Trophoblast cell (in vitro differentiated cells and primary cell): ENCODE data around the gene ARHGAP6.

Experiments
- DNase-seq, 2 donors: peaks; one replicate each; pipeline ENCODE4 v3.0.0-alpha.2; 2016
- H2AFZ ChIP-seq: 2 replicates; pipeline ENCODE4 v1.6.1; 2013; ENCODE audit warnings: low read length, moderate library complexity, mild to moderate bottlenecking; ENCODE audit not compliant: insufficient read depth, poor library complexity
- H2AK5ac ChIP-seq: 2 replicates; pipeline ENCODE4 v1.6.1; 2013; ENCODE audit warnings: mild to moderate bottlenecking, low read length
- H2BK120ac ChIP-seq: 2 replicates; pipeline ENCODE4 v1.6.1; 2013; ENCODE audit warnings: low read length, mild to moderate bottlenecking, moderate library complexity; ENCODE audit not compliant: insufficient read depth, poor library complexity
- H2BK12ac ChIP-seq: 2 replicates; pipeline ENCODE4 v1.6.1; 2013; ENCODE audit warnings: mild to moderate bottlenecking, low read length, moderate library complexity
- H2BK5ac ChIP-seq: 2 replicates; pipeline ENCODE4 v1.6.1; 2013; ENCODE audit warnings: low read length, low read depth, moderate library complexity, mild to moderate bottlenecking; ENCODE audit not compliant: poor library complexity
- H3K14ac ChIP-seq: 2 replicates; pipeline ENCODE4 v1.6.1; 2013; ENCODE audit warnings: mild to moderate bottlenecking, low read length
- H3K18ac ChIP-seq: 2 replicates; pipeline ENCODE4 v1.6.1; 2013; ENCODE audit warnings: mild to moderate bottlenecking, low read length
- H3K23ac ChIP-seq: 2 replicates; pipeline ENCODE4 v1.6.1; 2013; ENCODE audit warnings: low read length
- H3K27ac ChIP-seq: 2 replicates; pipeline ENCODE4 v1.5.1; 2013; ENCODE audit warnings: low read depth, mild to moderate bottlenecking, inconsistent platforms, low read length, moderate library complexity
- H3K27me3 ChIP-seq: 2 replicates; pipeline ENCODE4 v1.6.1; 2013; ENCODE audit warnings: inconsistent platforms, mild to moderate bottlenecking, low read length, moderate library complexity; ENCODE audit not compliant: insufficient read depth
- H3K36me3 ChIP-seq, 2 experiments: 1 replicate in 1 of 2; 2 replicates in 1 of 2; pipeline ENCODE4 v1.6.1; 2013; ENCODE audit warnings: low read length in 2 of 2, mild to moderate bottlenecking in 2 of 2, moderate library complexity in 1 of 2; ENCODE audit not compliant: insufficient read depth in 2 of 2, control insufficient read depth in 1 of 2
- H3K4ac ChIP-seq: 2 replicates; pipeline ENCODE4 v1.6.1; 2013; ENCODE audit warnings: low read depth, mild to moderate bottlenecking, low read length, moderate library complexity
- H3K4me1 ChIP-seq, 2 experiments: 1 replicate in 1 of 2; 2 replicates in 1 of 2; pipeline ENCODE4 v1.6.1; 2013; ENCODE audit warnings: low read length in 2 of 2, mild to moderate bottlenecking in 2 of 2, moderate library complexity in 1 of 2; ENCODE audit not compliant: insufficient read depth in 2 of 2, control insufficient read depth in 1 of 2
- H3K4me2 ChIP-seq: 2 replicates; pipeline ENCODE4 v1.6.1; 2013; ENCODE audit warnings: inconsistent platforms, mild to moderate bottlenecking, low read length, moderate library complexity
- H3K4me3 ChIP-seq: 2 replicates; pipeline ENCODE4 v1.5.1; 2013; ENCODE audit warnings: mild to moderate bottlenecking, low read depth, low read length, inconsistent platforms
- H3K79me1 ChIP-seq: one replicate; pipeline ENCODE4 v1.6.1; 2013; ENCODE audit warnings: low read length
- H3K79me2 ChIP-seq: 2 replicates; pipeline ENCODE4 v1.6.1; 2013; ENCODE audit warnings: low read length, mild to moderate bottlenecking; ENCODE audit not compliant: control insufficient read depth, insufficient read depth, poor library complexity
- H3K9ac ChIP-seq: 2 replicates; pipeline ENCODE4 v1.6.1; 2013; ENCODE audit warnings: mild to moderate bottlenecking, low read length
- H3K9me3 ChIP-seq: 2 replicates; pipeline ENCODE4 v1.6.1; 2013; ENCODE audit warnings: low read depth, mild to moderate bottlenecking, control low read depth, inconsistent platforms, low read length; ENCODE audit not compliant: insufficient read depth
- H4K12ac ChIP-seq: 2 replicates; pipeline ENCODE4 v1.6.1; 2013; ENCODE audit warnings: low read depth, mild to moderate bottlenecking, low read length, moderate library complexity
- H4K8ac ChIP-seq: 2 replicates; pipeline ENCODE4 v1.6.1; 2013; ENCODE audit warnings: low read depth, mild to moderate bottlenecking, low read length, moderate library complexity
- H4K91ac ChIP-seq: one replicate; pipeline ENCODE4 v1.6.1; 2013; ENCODE audit warnings: low read depth, mild to moderate bottlenecking, low read length, moderate library complexity
- WGBS: extraction: QIAGEN DNeasy Blood & Tissue Kit; methylation state at CpG from one replicate; pipeline ENCODE4 v1.1.7; 2013; ENCODE audit warnings: missing lambda C conversion rate; ENCODE audit not compliant: insufficient read length, insufficient coverage; ENCODE audit errors: extremely low coverage; 5-methylcytosine and 5-hydroxymethylcytosine counted together

The ARHGAP6 gene

DNA sequence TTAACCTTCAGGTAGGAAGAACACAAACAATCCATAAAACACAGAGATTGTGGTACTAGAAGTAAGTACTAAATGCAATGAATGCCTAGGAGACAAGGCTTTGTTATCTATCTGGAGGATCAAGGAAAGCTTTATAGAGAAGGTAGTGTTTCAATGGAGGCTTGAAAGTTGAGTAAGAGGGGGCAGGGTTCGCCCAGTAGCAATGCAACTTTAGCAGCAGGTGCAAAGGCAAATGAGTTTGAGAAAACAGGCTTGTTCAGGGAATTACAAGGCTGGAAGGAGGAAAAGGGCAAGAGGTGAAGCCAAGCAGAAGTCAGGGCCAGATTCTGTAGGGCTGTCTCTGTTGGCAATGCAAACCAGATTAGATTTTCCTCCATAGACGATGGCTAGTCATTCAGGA is 408.0 kb downstream of the ARHGAP6 start:
- Histone ChIP-seq H3K14ac (no peak overlapping the region), H3K4me3 (no peak overlapping the region)
- WGBS, result no CpG with 5 or more reads among the region's 2 CpGs

DNA sequence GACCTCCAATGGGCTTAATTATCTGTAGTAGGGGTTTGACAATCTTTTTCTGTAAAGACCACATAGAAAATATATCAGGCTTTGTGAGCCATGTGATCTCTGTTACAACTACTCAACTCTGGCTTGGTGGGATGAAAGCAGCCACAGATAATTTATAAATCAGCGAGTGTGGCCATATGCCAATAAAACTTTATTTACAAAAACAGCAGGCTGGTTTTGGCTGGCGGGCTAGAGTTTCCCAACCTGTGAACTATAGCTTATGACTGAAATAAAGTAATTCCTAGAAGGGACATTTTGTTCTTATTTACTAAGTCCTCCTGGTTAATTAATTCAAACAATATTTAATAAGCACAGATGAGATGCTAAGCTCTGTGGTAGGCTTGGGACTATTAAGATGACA is 408.4 kb downstream of the ARHGAP6 start:
- Histone ChIP-seq H2BK12ac (no peak overlapping the region), H4K91ac (no peak overlapping the region), H3K4me3 (no peak overlapping the region), H3K79me1 (no peaks in the 10 kb centered on the region), H3K4me1 (no peaks in the 10 kb centered on the region), H3K18ac (no peak overlapping the region), H4K8ac (no peak overlapping the region), H3K36me3 (no peaks in the 10 kb centered on the region), H3K9me3 (no peaks in the 10 kb centered on the region), H3K4me2 (no peak overlapping the region), H2BK120ac (no peak overlapping the region), H2BK5ac (no peak overlapping the region), H2AK5ac (no peak overlapping the region), H4K12ac (no peak overlapping the region), H3K79me2 (no peaks in the 10 kb centered on the region), H3K14ac (no peak overlapping the region), H2AFZ (no peak overlapping the region), H3K23ac (no peak overlapping the region), H3K27ac (no peak overlapping the region), H3K4ac (no peak overlapping the region), H3K27me3 (no peaks in the 10 kb centered on the region), H3K9ac (no peak overlapping the region)
- WGBS, result no CpG with 5 or more reads among the region's 2 CpGs
- DNase-seq, result no peak

More for the DNA sequence above, 408.0 kb downstream of the ARHGAP6 start:
- H3K4me1 ChIP-seq, result no peaks in the 10 kb centered on the region
- no peak overlapping the region for H3K23ac ChIP-seq
- H3K79me1 ChIP-seq, result no peaks in the 10 kb centered on the region
- no peaks in the 10 kb centered on the region for H3K27me3 ChIP-seq
- H2BK120ac ChIP-seq, result no peak overlapping the region
- no peak overlapping the region for H2AFZ ChIP-seq
- DNase-seq, result no peak
- no peaks in the 10 kb centered on the region for H3K9me3 ChIP-seq
- H3K27ac ChIP-seq, result no peak overlapping the region
- H3K4me2 ChIP-seq, result no peak overlapping the region
- no peak overlapping the region for H4K91ac ChIP-seq
- no peak overlapping the region for H2AK5ac ChIP-seq
- H4K8ac ChIP-seq, result no peak overlapping the region
- H2BK5ac ChIP-seq, result no peak overlapping the region
- no peak overlapping the region for H3K18ac ChIP-seq
- H3K79me2 ChIP-seq, result no peaks in the 10 kb centered on the region
- no peak overlapping the region for H3K4ac ChIP-seq
- no peak overlapping the region for H4K12ac ChIP-seq
- no peak overlapping the region for H3K9ac ChIP-seq
- H3K36me3 ChIP-seq, result no peaks in the 10 kb centered on the region
- no peak overlapping the region for H2BK12ac ChIP-seq

DNA sequence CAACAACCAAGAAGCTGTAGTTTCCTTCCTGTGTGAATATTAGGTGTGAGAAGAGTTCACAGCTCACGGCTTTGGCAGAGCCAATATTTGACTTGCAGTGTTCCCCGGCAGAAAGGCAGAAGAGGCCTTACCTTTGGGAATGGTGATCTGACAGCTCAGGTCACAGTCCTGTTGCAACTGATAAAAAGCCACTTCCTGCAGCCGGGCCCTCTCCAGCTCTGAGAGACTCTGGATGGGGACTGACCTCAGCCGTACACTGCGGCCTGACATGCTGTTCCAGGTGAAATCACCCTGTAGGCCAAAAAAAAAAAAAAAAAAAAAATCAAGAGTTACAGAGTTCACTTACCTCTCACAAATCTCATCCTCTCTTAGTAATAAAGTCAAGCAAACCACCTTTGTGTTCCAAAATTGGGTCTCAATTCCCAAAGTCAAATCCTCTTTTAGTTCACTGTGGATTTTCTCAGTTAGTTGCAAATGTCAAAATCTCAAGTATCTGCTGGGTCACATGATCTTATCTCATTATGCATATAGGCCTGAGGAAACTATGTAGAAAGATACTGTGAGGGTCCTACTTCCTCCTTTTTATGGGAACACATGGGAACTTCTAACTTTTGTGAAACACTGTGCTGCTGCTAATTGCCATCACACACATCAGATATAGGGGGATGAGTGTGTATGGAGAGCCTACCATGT is 411.2 kb downstream of the ARHGAP6 start:
- DNase-seq, result no peak
- no CpG with 5 or more reads among the region's 5 CpGs for WGBS
- H3K4me2 ChIP-seq, result no peak overlapping the region

DNA sequence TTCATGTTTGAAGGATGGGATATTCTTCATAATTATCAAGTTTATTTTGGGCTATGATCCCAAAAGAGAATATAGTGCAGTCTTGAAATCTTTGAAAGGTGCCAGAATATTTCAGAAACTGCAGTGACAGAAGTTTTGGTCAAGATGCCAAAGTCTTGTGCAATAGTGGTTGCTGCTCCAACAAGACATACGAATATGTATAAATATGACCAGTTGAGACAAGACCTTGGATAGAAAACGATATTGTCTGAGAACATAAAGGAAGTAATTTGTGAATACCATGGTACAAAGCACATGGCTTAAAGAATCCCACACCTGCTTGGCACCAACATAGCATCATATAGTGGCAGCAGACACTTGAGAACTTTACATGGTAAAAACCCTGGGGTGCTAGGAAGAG is 421.1 kb downstream of the ARHGAP6 start:
- Histone ChIP-seq H3K36me3 (no peaks in the 10 kb centered on the region), H3K4me3 (no peak overlapping the region), H3K23ac (no peak overlapping the region), H2BK120ac (no peak overlapping the region), H4K8ac (no peak overlapping the region), H4K12ac (no peak overlapping the region), H3K18ac (no peak overlapping the region), H3K4ac (no peak overlapping the region), H2BK12ac (no peak overlapping the region), H3K9me3 (no peaks in the 10 kb centered on the region), H2AFZ (no peak overlapping the region), H3K27ac (no peak overlapping the region), H3K4me2 (no peak overlapping the region), H3K79me1 (peaks cover 3% of the 10 kb centered on the region), H3K14ac (no peak overlapping the region), H3K27me3 (no peaks in the 10 kb centered on the region), H3K9ac (no peak overlapping the region), H2AK5ac (no peak overlapping the region), H2BK5ac (no peak overlapping the region), H3K4me1 (no peaks in the 10 kb centered on the region), H3K79me2 (no peaks in the 10 kb centered on the region), H4K91ac (no peak overlapping the region)
- WGBS, result no CpG with 5 or more reads among the region's 2 CpGs
- DNase-seq, result peak in 1 of 2 donors; percentile 2

More for the DNA sequence above, 411.2 kb downstream of the ARHGAP6 start:
- no peak overlapping the region for H3K9ac ChIP-seq
- no peak overlapping the region for H2AK5ac ChIP-seq
- H3K14ac ChIP-seq, result no peak overlapping the region
- no peak overlapping the region for H4K91ac ChIP-seq
- no peak overlapping the region for H2BK12ac ChIP-seq
- H2BK5ac ChIP-seq, result no peak overlapping the region
- no peak overlapping the region for H2BK120ac ChIP-seq
- H3K27ac ChIP-seq, result no peak overlapping the region
- no peak overlapping the region for H3K18ac ChIP-seq
- H3K79me1 ChIP-seq, result no peaks in the 10 kb centered on the region
- H3K4me3 ChIP-seq, result no peak overlapping the region
- no peaks in the 10 kb centered on the region for H3K36me3 ChIP-seq
- H2AFZ ChIP-seq, result no peak overlapping the region
- no peaks in the 10 kb centered on the region for H3K79me2 ChIP-seq
- H3K23ac ChIP-seq, result no peak overlapping the region
- H3K4me1 ChIP-seq, result no peaks in the 10 kb centered on the region
- no peaks in the 10 kb centered on the region for H3K27me3 ChIP-seq
- H3K9me3 ChIP-seq, result no peaks in the 10 kb centered on the region
- H4K12ac ChIP-seq, result no peak overlapping the region
- no peak overlapping the region for H3K4ac ChIP-seq
- no peak overlapping the region for H4K8ac ChIP-seq
